IMR-90 (cell line): ENCODE measurements around the gene TRDMT1. TPM values are rescaled to one million over a fixed set of nuclear protein-coding genes. Genes with fewer than 3 reads are reported as not detected.
A peak's percentile ranks its signal among the peaks of the same experiment; 100 is the strongest.

Source experiments
- ATAC-seq: fragments of 200-7000 bp; cut with Tn5 transposase; 2 replicates; pipeline ENCODE4 v1.9.1; 2020; ENCODE audit warnings: low read depth, mild to moderate bottlenecking, moderate library complexity
- BruUV-seq: library from RNA; stranded (reverse); fragments of 400-500 nt; replicated peaks from 2 replicates; lab custom pipeline; 2021; lab: Mats Ljungman, UMichigan
- CTCF ChIA-PET: fragments of 300-600 bp; formaldehyde crosslinking; extraction: SDS; loops from one replicate; lab custom pipeline; 2021; ENCODE audit warnings: antibody characterized with exemption; lab: Yijun Ruan, JAX
- POLR2A ChIA-PET: fragments of 300-600 bp; sonication (Branson Sonifier 250); formaldehyde crosslinking; loops from one replicate; lab custom pipeline; 2022; ENCODE audit warnings: antibody characterized with exemption; ENCODE audit not compliant: unreplicated experiment; lab: Charles Lee
- DNase-seq: peaks from one replicate; pipeline ENCODE4 v3.0.0; 2013
- H2AFZ ChIP-seq: replicated peaks from 2 replicates; pipeline ENCODE3; 2013; ENCODE audit warnings: low read length, mild to moderate bottlenecking; ENCODE audit not compliant: poor library complexity
- H2AK5ac ChIP-seq: 2 replicates; pipeline ENCODE4 v1.6.1; 2013; ENCODE audit warnings: low read depth, low read length, inconsistent platforms
- H2AK9ac ChIP-seq: replicated peaks from 2 replicates; pipeline ENCODE3; 2013; ENCODE audit warnings: mild to moderate bottlenecking, low read depth, low read length, moderate library complexity; ENCODE audit not compliant: poor library complexity
- H2BK120ac ChIP-seq: 2 replicates; pipeline ENCODE4 v1.6.1; 2013; ENCODE audit warnings: low read depth, low read length, inconsistent platforms
- H2BK15ac ChIP-seq: 3 replicates; pipeline ENCODE4 v1.6.1; 2013; ENCODE audit warnings: low read depth, low read length, inconsistent platforms
- H2BK20ac ChIP-seq: 2 replicates; pipeline ENCODE4 v1.6.1; 2013; ENCODE audit warnings: low read depth, mild to moderate bottlenecking, inconsistent platforms, low read length, moderate library complexity
- H2BK5ac ChIP-seq: 2 replicates; pipeline ENCODE4 v1.6.1; 2013; ENCODE audit warnings: mild to moderate bottlenecking, low read depth, low read length, inconsistent platforms; ENCODE audit not compliant: poor library complexity, severe bottlenecking
- H3K14ac ChIP-seq: replicated peaks from 2 replicates; pipeline ENCODE4 v1.6.1; 2013; ENCODE audit warnings: low read depth, low read length, inconsistent platforms
- H3K18ac ChIP-seq: 2 replicates; pipeline ENCODE4 v1.6.1; 2013; ENCODE audit warnings: low read depth, low read length, control low read depth
- H3K23ac ChIP-seq: 2 replicates; pipeline ENCODE4 v1.6.1; 2013; ENCODE audit warnings: low read depth, low read length, inconsistent platforms
- H3K27ac ChIP-seq: 2 replicates; pipeline ENCODE4 v1.5.1; 2013; ENCODE audit warnings: mild to moderate bottlenecking, control low read depth, low read length; ENCODE audit not compliant: insufficient read depth
- H3K27me3 ChIP-seq: 2 replicates; pipeline ENCODE4 v1.6.1; 2013; ENCODE audit warnings: low read length; ENCODE audit not compliant: control insufficient read depth, insufficient read depth
- H3K36me3 ChIP-seq: 2 replicates; pipeline ENCODE4 v1.6.1; 2013; ENCODE audit warnings: low read length, mixed read lengths; ENCODE audit not compliant: control insufficient read depth, insufficient read depth
- H3K4ac ChIP-seq: 2 replicates; pipeline ENCODE4 v1.6.1; 2013; ENCODE audit warnings: low read depth, low read length, inconsistent platforms
- H3K4me1 ChIP-seq: 2 replicates; pipeline ENCODE4 v1.6.1; 2013; ENCODE audit warnings: low read length, mixed read lengths; ENCODE audit not compliant: control insufficient read depth, insufficient read depth
- H3K4me2 ChIP-seq: 2 replicates; pipeline ENCODE4 v1.6.1; 2013; ENCODE audit warnings: low read depth, mild to moderate bottlenecking, control low read depth, low read length, moderate library complexity
- H3K4me3 ChIP-seq: 2 replicates; pipeline ENCODE4 v1.5.1; 2013; ENCODE audit warnings: low read depth, mild to moderate bottlenecking, control low read depth, low read length, moderate library complexity; ENCODE audit not compliant: insufficient read depth
- H3K56ac ChIP-seq: 2 replicates; pipeline ENCODE4 v1.6.1; 2013; ENCODE audit warnings: low read length, inconsistent platforms; ENCODE audit not compliant: insufficient read depth; ENCODE audit errors: extremely low read depth
- H3K79me1 ChIP-seq, 2 experiments: 2 replicates each; pipeline ENCODE4 v1.6.1; 2013; ENCODE audit warnings: low read length in 2 of 2, inconsistent platforms in 1 of 2, low read depth in 1 of 2
- H3K9ac ChIP-seq: 2 replicates; pipeline ENCODE4 v1.6.1; 2013; ENCODE audit warnings: low read depth, low read length, control low read depth
- H3K9me1 ChIP-seq: 2 replicates; pipeline ENCODE4 v1.6.1; 2013; ENCODE audit warnings: low read length, inconsistent platforms; ENCODE audit not compliant: insufficient read depth
- H3K9me3 ChIP-seq: 2 replicates; pipeline ENCODE4 v1.6.1; 2013; ENCODE audit warnings: low read length; ENCODE audit not compliant: control insufficient read depth, insufficient read depth
- H4K20me1 ChIP-seq: 2 replicates; pipeline ENCODE4 v1.6.1; 2013; ENCODE audit warnings: low read length, inconsistent platforms; ENCODE audit not compliant: insufficient read depth
- H4K5ac ChIP-seq: 2 replicates; pipeline ENCODE4 v1.6.1; 2013; ENCODE audit warnings: mild to moderate bottlenecking, low read depth, low read length, control low read depth
- H4K8ac ChIP-seq, 2 experiments: 2 replicates each; pipeline ENCODE4 v1.6.1; 2013; ENCODE audit warnings: low read depth in 2 of 2, low read length in 2 of 2, control low read depth in 1 of 2, inconsistent platforms in 1 of 2
- H4K91ac ChIP-seq: 2 replicates; pipeline ENCODE4 v1.6.1; 2013; ENCODE audit warnings: low read depth, low read length, inconsistent platforms; ENCODE audit not compliant: insufficient read depth
- BHLHE40 ChIP-seq: fragments of 150-350 bp; IDR thresholded peaks from 2 replicates; pipeline ENCODE4 v1.6.1; 2016; ENCODE audit warnings: mild to moderate bottlenecking, low read depth, low read length
- CEBPB ChIP-seq: IDR thresholded peaks from 2 replicates; pipeline ENCODE4 v1.6.1; 2012; ENCODE audit warnings: low read depth, low read length, improper control_type of control experiment
- CHD1 ChIP-seq: IDR thresholded peaks from 2 replicates; pipeline ENCODE4 v1.6.1; 2012; ENCODE audit warnings: low read depth, low read length, improper control_type of control experiment
- CTCF ChIP-seq: conservative IDR thresholded peaks from 2 replicates; pipeline ENCODE4 v1.5.1; 2012; ENCODE audit warnings: mild to moderate bottlenecking, low read depth, low read length, improper control_type of control experiment
- ELK1 ChIP-seq: fragments of 150-350 bp; IDR thresholded peaks from 2 replicates; pipeline ENCODE4 v1.6.1; 2016; ENCODE audit warnings: low read depth, mild to moderate bottlenecking, low read length, moderate library complexity, borderline replicate concordance
- FOS ChIP-seq: fragments of 150-350 bp; IDR thresholded peaks from 2 replicates; pipeline ENCODE4 v1.6.1; 2016; ENCODE audit warnings: low read depth, low read length
- MAFK ChIP-seq: IDR thresholded peaks from 2 replicates; pipeline ENCODE4 v1.6.1; 2012; ENCODE audit warnings: low read depth, low read length, improper control_type of control experiment
- MAZ ChIP-seq: IDR thresholded peaks from 2 replicates; pipeline ENCODE4 v1.6.1; 2012; ENCODE audit warnings: low read depth, mild to moderate bottlenecking, low read length, improper control_type of control experiment, moderate library complexity, borderline replicate concordance
- MXI1 ChIP-seq: IDR thresholded peaks from 2 replicates; pipeline ENCODE4 v1.6.1; 2012; ENCODE audit warnings: low read depth, mild to moderate bottlenecking, low read length, moderate library complexity, borderline replicate concordance
- NFE2L2 ChIP-seq: fragments of 150-350 bp; IDR thresholded peaks from 2 replicates; pipeline ENCODE4 v1.6.1; 2016; ENCODE audit warnings: low read depth, mild to moderate bottlenecking, low read length
- POLR2A ChIP-seq: IDR thresholded peaks from 2 replicates; pipeline ENCODE4 v1.6.1; 2012; ENCODE audit warnings: mild to moderate bottlenecking, low read depth, low read length
- RAD21 ChIP-seq: IDR thresholded peaks from 2 replicates; pipeline ENCODE4 v1.6.1; 2012; ENCODE audit warnings: low read length, improper control_type of control experiment
- RCOR1 ChIP-seq: IDR thresholded peaks from 2 replicates; pipeline ENCODE4 v1.6.1; 2012; ENCODE audit warnings: mild to moderate bottlenecking, low read length, improper control_type of control experiment; ENCODE audit not compliant: insufficient replicate concordance
- RFX5 ChIP-seq: IDR thresholded peaks from 2 replicates; pipeline ENCODE4 v1.8.0; 2012; ENCODE audit warnings: low read depth, mild to moderate bottlenecking, low read length, moderate library complexity
- USF2 ChIP-seq: fragments of 150-350 bp; IDR thresholded peaks from 2 replicates; pipeline ENCODE4 v1.6.1; 2017; ENCODE audit warnings: mild to moderate bottlenecking, antibody characterized with exemption, low read length, low read depth
- dilution Hi-C: fragments of 300-500 bp; cut with HindIII; formaldehyde crosslinking; loops from one replicate; pipeline ENCODE4 v1.14.3; 2018; ENCODE audit warnings: low sequenced_read_pairs; ENCODE audit not compliant: unreplicated experiment
- in situ Hi-C: fragments of 300-500 bp; cut with MboI; formaldehyde crosslinking; loops from 3 replicates; pipeline ENCODE4 v1.14.3; 2019; ENCODE audit warnings: low sequenced_read_pairs, inconsistent platforms, mixed read lengths
- intact Hi-C: fragments of 100-400 bp; cut with micrococcal nuclease; formaldehyde crosslinking; loops from 2 replicates; pipeline ENCODE4 v1.10.0; 2022
- polyA plus RNA-seq, 3 experiments: library from polyadenylated mRNA; depleted of rRNA; stranded (reverse); fragments of >200 nt; gene quantifications; 2 replicates each; pipeline ENCODE4 v1.2.3, GENCODE V29; 2012; ENCODE audit warnings: low replicate concordance in 1 of 3
- total RNA-seq: library from RNA; depleted of rRNA; stranded (reverse); fragments of >200 nt; gene quantifications from 2 replicates; pipeline ENCODE4 v1.2.3, GENCODE V29; 2012

The TRDMT1 gene
- total and polyA plus RNA-seq, 2 of the 4 experiments (the other 2 are of a cell fraction): 2.1 to 4.7 TPM

- in situ Hi-C loops: no loop called here
- H2BK5ac ChIP-seq: peak overlapping the region; percentile 93
- peak overlapping the region; percentile 77 for H3K14ac ChIP-seq
- no peak for ATAC-seq
- intact Hi-C loops: no loop called here
- no peaks in the 10 kb centered on the region for H4K20me1 ChIP-seq
- no peak overlapping the region for H3K4me3 ChIP-seq
- peak overlapping the region; percentile 57; the same call in 1 of the 2 replicates for H4K5ac ChIP-seq
- dilution Hi-C loops: no loop called here
- H2BK15ac ChIP-seq: peak overlapping the region; percentile 95
- peak overlapping the region; percentile 87 for H2BK20ac ChIP-seq
- H3K9me1 ChIP-seq: peaks cover 9% of the 10 kb centered on the region
- peak overlapping the region; percentile 15 for H2AFZ ChIP-seq
- peak overlapping the region; percentile 80 for H4K91ac ChIP-seq
- H3K27me3 ChIP-seq: no peaks in the 10 kb centered on the region
- H3K27ac ChIP-seq: peak overlapping the region; percentile 46; the same call in 1 of the 2 replicates
- H3K4me2 ChIP-seq: no peak overlapping the region
- ChIA-PET POLR2A (interaction anchor here (2.0 kb wide), 1 partner anchor 17 kb away, joined by 25 read pairs; no protein-coding TSS in a partner anchor), CTCF (no interaction called here)
- H3K36me3 ChIP-seq: no peaks in the 10 kb centered on the region
- peak overlapping the region; percentile 26; the same call in 1 of the 2 replicates for H3K9ac ChIP-seq
- peak overlapping the region; percentile 94 for H2BK120ac ChIP-seq
- H3K9me3 ChIP-seq: no peaks in the 10 kb centered on the region
- peak overlapping the region; percentile 47 to 75; a peak in 3 of 4 replicates for H4K8ac ChIP-seq
- peak overlapping the region; percentile 29 for H2AK9ac ChIP-seq
- H3K79me1 ChIP-seq: peaks cover 6 to 39% of the 10 kb centered on the region in 2 experiments
- no TSS peak for BruUV-seq
- DNase-seq: no peak
- H3K4ac ChIP-seq: peak overlapping the region; percentile 77
- H3K56ac ChIP-seq: peak overlapping the region; percentile 41; the same call in 1 of the 2 replicates
- H3K18ac ChIP-seq: peak overlapping the region; percentile 88
- peak overlapping the region; percentile 85 for H2AK5ac ChIP-seq
- H3K23ac ChIP-seq: peak overlapping the region; percentile 92
- H3K4me1 ChIP-seq: peaks cover 25% of the 10 kb centered on the region
- TF ChIP-seq RCOR1: no peak
- TF ChIP-seq USF2: no peak
- no peak for TF ChIP-seq MAFK
- no peak for TF ChIP-seq POLR2A
- no peak for TF ChIP-seq CTCF
- TF ChIP-seq MAZ: no peak
- no peak for TF ChIP-seq RFX5
- TF ChIP-seq NFE2L2: no peak
- no peak for TF ChIP-seq RAD21
- no peak for TF ChIP-seq BHLHE40
- no peak for TF ChIP-seq FOS
- no peak for TF ChIP-seq ELK1
- TF ChIP-seq CEBPB: no peak
- TF ChIP-seq CHD1: no peak
- TF ChIP-seq MXI1: no peak
These were observed 11.3 kb upstream of the TRDMT1 start for GRCh38 chr10:17212802-17213221.
